K562 (cell line): Measurements from ENCODE around the gene ANAPC10. TPM values are rescaled to one million over a fixed set of nuclear protein-coding genes. Genes with fewer than 3 reads are reported as not detected.

Source experiments
- ATAC-seq: fragments of 200-7000 bp; cut with Tn5 transposase; 3 replicates; pipeline ENCODE4 v1.9.1; 2020; ENCODE audit warnings: moderate library complexity
- BruUV-seq: library from RNA; stranded (reverse); fragments of 400-500 nt; replicated peaks from 2 replicates; lab custom pipeline; 2021; lab: Mats Ljungman, UMichigan
- CTCF ChIA-PET: fragments of 300-600 bp; formaldehyde crosslinking; extraction: SDS; loops from one replicate; lab custom pipeline; 2021; ENCODE audit warnings: low intra/inter-chr PET ratio; lab: Yijun Ruan, JAX
- POLR2A ChIA-PET: fragments of 300-600, 350-650 bp; sonication (Branson Sonifier 250); formaldehyde crosslinking; extraction: SDS; loops from one replicate; lab custom pipeline; 2021; ENCODE audit warnings: antibody characterized with exemption, inconsistent platforms; lab: Yijun Ruan, JAX
- DNase-seq, 4 experiments: peaks; one replicate each; pipeline versions ENCODE4 v3.0.0 to v3.0.0-alpha.2; 2011 to 2018; ENCODE audit warnings: low spot score in 3 of 4, mixed read lengths in 3 of 4; ENCODE audit errors: extremely low read depth in 1 of 4
- FAIRE-seq: peaks from 2 replicates; lab custom pipeline; 2011; peaks lifted over from hg19 to GRCh38; lab: Jason Lieb, UNC
- H2AFZ ChIP-seq: 2 replicates; pipeline ENCODE4 v1.6.0; 2011; ENCODE audit warnings: low read depth, low read length, control low read depth, inconsistent platforms
- H3K27ac ChIP-seq: fragments of 200-600 bp; 3 replicates; pipeline ENCODE4 v1.8.0; 2011; ENCODE audit warnings: low read depth, mild to moderate bottlenecking, control low read depth, inconsistent platforms, low read length, moderate library complexity, mixed read lengths; ENCODE audit errors: extremely low read depth
- H3K27me3 ChIP-seq, 2 experiments: fragments of 300-600 bp in 1 of 2; 2 replicates in 1 of 2; 3 replicates in 1 of 2; pipeline versions ENCODE4 v1.6.0 to v1.8.0; 2011; ENCODE audit warnings: inconsistent platforms in 2 of 2, low read length in 2 of 2, mild to moderate bottlenecking in 1 of 2, mixed read lengths in 1 of 2, moderate library complexity in 1 of 2; ENCODE audit not compliant: control insufficient read depth in 2 of 2, insufficient read depth in 2 of 2
- H3K36me3 ChIP-seq: fragments of 300-600 bp; 3 replicates; pipeline ENCODE4 v1.8.0; 2011; ENCODE audit warnings: mild to moderate bottlenecking, low read length, inconsistent platforms; ENCODE audit not compliant: control insufficient read depth, insufficient read depth
- H3K4me1 ChIP-seq, 2 experiments: fragments of 200-600 bp in 1 of 2; replicated peaks in 1 of 2; 2 replicates in 1 of 2; 3 replicates in 1 of 2; pipeline versions ENCODE4 v1.5.1 to v1.8.0; 2011; ENCODE audit warnings: inconsistent platforms in 2 of 2, low read length in 2 of 2, mild to moderate bottlenecking in 1 of 2, mixed read lengths in 1 of 2, moderate library complexity in 1 of 2; ENCODE audit not compliant: control insufficient read depth in 2 of 2, insufficient read depth in 2 of 2
- H3K4me2 ChIP-seq: 2 replicates; pipeline ENCODE4 v1.6.1; 2011; ENCODE audit warnings: low read length, control low read depth, inconsistent platforms, mixed read lengths; ENCODE audit not compliant: insufficient read depth
- H3K4me3 ChIP-seq: fragments of 200-600 bp; sonication (generic), shearing (Covaris generic); 2 replicates; pipeline ENCODE4 v1.5.1; 2016; ENCODE audit warnings: control low read depth, inconsistent platforms
- H3K79me2 ChIP-seq: fragments of 200-600 bp; 3 replicates; pipeline ENCODE4 v1.8.0; 2011; ENCODE audit warnings: low read length, inconsistent platforms; ENCODE audit not compliant: control insufficient read depth, insufficient read depth
- H3K9ac ChIP-seq, 2 experiments: 2 replicates each; pipeline versions ENCODE4 v1.6.0 to v1.6.1; 2011; ENCODE audit warnings: low read depth in 2 of 2, low read length in 2 of 2, control low read depth in 1 of 2, inconsistent platforms in 1 of 2, mild to moderate bottlenecking in 1 of 2, mixed read lengths in 1 of 2; ENCODE audit not compliant: insufficient read depth in 1 of 2
- H3K9me1 ChIP-seq: one replicate; pipeline ENCODE4 v1.6.0; 2011; ENCODE audit warnings: inconsistent platforms, mild to moderate bottlenecking, low read length, moderate library complexity; ENCODE audit not compliant: control insufficient read depth, insufficient read depth
- H3K9me3 ChIP-seq: replicated peaks from 2 replicates; pipeline ENCODE4 v1.5.1; 2011; ENCODE audit warnings: low read depth, low read length, inconsistent platforms; ENCODE audit not compliant: control insufficient read depth, insufficient read depth
- H4K20me1 ChIP-seq: replicated peaks from 2 replicates; pipeline ENCODE4 v1.6.1; 2011; ENCODE audit warnings: low read length, inconsistent platforms, mixed read lengths; ENCODE audit not compliant: control insufficient read depth, insufficient read depth
- DACH1 ChIP-seq: fragments of 450-650 bp; IDR thresholded peaks from 2 replicates; pipeline ENCODE4 v1.6.1; 2018; ENCODE audit not compliant: partially characterized antibody
- DMBX1 ChIP-seq: fragments of 250-450 bp; sonication (Bioruptor Pico); IDR thresholded peaks from 2 replicates; pipeline ENCODE4 v1.8.0; 2022; ENCODE audit warnings: inconsistent platforms, mild to moderate bottlenecking, moderate library complexity, borderline replicate concordance
- PML ChIP-seq: IDR thresholded peaks from 2 replicates; pipeline ENCODE4 v1.6.1; 2012; ENCODE audit warnings: low read length, inconsistent platforms
- XRCC3 ChIP-seq: fragments of 450-650 bp; IDR thresholded peaks from 2 replicates; pipeline ENCODE4 v1.6.1; 2017; ENCODE audit warnings: mild to moderate bottlenecking, moderate library complexity
- ZBTB33 ChIP-seq: sonication (generic); formaldehyde crosslinking; IDR thresholded peaks from 2 replicates; pipeline ENCODE4 v1.8.1; 2023; ENCODE audit warnings: mild to moderate bottlenecking, missing genetic modification reagents
- ZNF318 ChIP-seq, 2 experiments: fragments of 450-650 bp; IDR thresholded peaks; 2 replicates each; pipeline ENCODE4 v1.6.1; 2016; ENCODE audit warnings: mild to moderate bottlenecking in 2 of 2, borderline replicate concordance in 1 of 2, low read depth in 1 of 2, moderate library complexity in 1 of 2
- ZNF785 ChIP-seq: fragments of 250-450 bp; sonication (Bioruptor Pico); IDR thresholded peaks from 2 replicates; pipeline ENCODE4 v1.4.0; 2020; ENCODE audit warnings: mild to moderate bottlenecking
- WGBS: fragments of 100-300 bp; shearing (Covaris generic); methylation state at CpG from one replicate; pipeline ENCODE4 v1.1.6; 2016; ENCODE audit warnings: low coverage, mixed read lengths; ENCODE audit not compliant: insufficient coverage; ENCODE audit errors: missing lambda C conversion rate; 5-methylcytosine and 5-hydroxymethylcytosine counted together
- in situ Hi-C: fragments of 300-500 bp; cut with MboI; formaldehyde crosslinking; loops from 4 replicates; pipeline ENCODE4 v1.15.0; 2018; ENCODE audit warnings: inconsistent platforms, mixed read lengths
- intact Hi-C: fragments of 100-400 bp; cut with micrococcal nuclease; formaldehyde crosslinking; loops from 2 replicates; pipeline ENCODE4 v1.14.2; 2022
- polyA plus RNA-seq, 8 experiments: library from polyadenylated mRNA; depleted of rRNA in 4 of 8; stranded (reverse) in 5 of 8; unstranded in 3 of 8; fragments of >200 nt; fragmentation: Nextera tagmentation in 2 of 8; fragmentation: Illumina TruSeq in 1 of 8; extraction: Ambion mirVana in 2 of 8; extraction: Trizol in 1 of 8; gene quantifications; 2 replicates each; pipeline versions ENCODE4 v1.2.1 to v1.2.3, GENCODE V29; 2011 to 2014; ENCODE audit warnings: inconsistent platforms in 1 of 8, missing spikeins in 1 of 8
- total RNA-seq, 7 experiments: library from RNA; depleted of rRNA in 6 of 7; stranded (reverse); fragments of >200 nt in 6 of 7; fragmentation: Illumina TruSeq in 2 of 7; extraction: Trizol in 2 of 7; gene quantifications; 2 replicates each; pipeline versions ENCODE4 v1.2.1 to v1.2.3, GENCODE V29; 2011 to 2021; ENCODE audit warnings: low replicate concordance in 1 of 7
- TF ChIP-seq, protein P1 (sequence below): sonication (generic); formaldehyde crosslinking; IDR thresholded peaks from 2 replicates; pipeline ENCODE4 v1.4.0; 2020; ENCODE audit warnings: mild to moderate bottlenecking, missing genetic modification reagents

The ANAPC10 gene
- total and polyA plus RNA-seq, 9 of the 15 experiments (the other 6 are each of a cell fraction or from before 2014, with no cell fraction given) = 31.0 to 96.2 (median 60.3) TPM

- peak overlapping the region; percentile 97 to 99 for H3K9ac ChIP-seq
- no peak for TF ChIP-seq DACH1
- TF ChIP-seq XRCC3 = no peak
- TF ChIP-seq ZNF785 = no peak
- TF ChIP-seq ZNF318 (IDR thresholded peaks at IDR 0.05; ENCODE audit: borderline replicate concordance in 1 of 2, low read depth in 1 of 2) = no peak
- TF ChIP-seq ZBTB33 = 0 out of 2 replicates have a peak, but pooled peaks have one; percentile 2
- TF ChIP-seq PML = no peak
- TF ChIP-seq, protein P1, sequence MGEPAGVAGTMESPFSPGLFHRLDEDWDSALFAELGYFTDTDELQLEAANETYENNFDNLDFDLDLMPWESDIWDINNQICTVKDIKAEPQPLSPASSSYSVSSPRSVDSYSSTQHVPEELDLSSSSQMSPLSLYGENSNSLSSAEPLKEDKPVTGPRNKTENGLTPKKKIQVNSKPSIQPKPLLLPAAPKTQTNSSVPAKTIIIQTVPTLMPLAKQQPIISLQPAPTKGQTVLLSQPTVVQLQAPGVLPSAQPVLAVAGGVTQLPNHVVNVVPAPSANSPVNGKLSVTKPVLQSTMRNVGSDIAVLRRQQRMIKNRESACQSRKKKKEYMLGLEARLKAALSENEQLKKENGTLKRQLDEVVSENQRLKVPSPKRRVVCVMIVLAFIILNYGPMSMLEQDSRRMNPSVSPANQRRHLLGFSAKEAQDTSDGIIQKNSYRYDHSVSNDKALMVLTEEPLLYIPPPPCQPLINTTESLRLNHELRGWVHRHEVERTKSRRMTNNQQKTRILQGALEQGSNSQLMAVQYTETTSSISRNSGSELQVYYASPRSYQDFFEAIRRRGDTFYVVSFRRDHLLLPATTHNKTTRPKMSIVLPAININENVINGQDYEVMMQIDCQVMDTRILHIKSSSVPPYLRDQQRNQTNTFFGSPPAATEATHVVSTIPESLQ (CRISPR knock-in tag) = 0 out of 2 replicates have a peak, but pooled peaks have one; percentile 47
- TF ChIP-seq DMBX1 = no peak
- POLR2A ChIA-PET = interaction anchor here (0.6 to 2.2 kb wide), 8 partner anchors 11 to 607 kb away, joined by 3 to 10 read pairs (median 3); no protein-coding TSS in a partner anchor
- no peaks in the 10 kb centered on the region for H3K27me3 ChIP-seq
- peak overlapping the region; percentile 100 for H2AFZ ChIP-seq
- peak overlapping the region; percentile 99 for H3K4me2 ChIP-seq
- intact Hi-C loops (no loop called here), in situ Hi-C loops (no loop called here)
- CTCF ChIA-PET = no interaction called here
- H4K20me1 ChIP-seq = peaks cover 14% of the 10 kb centered on the region; the same call in 1 of the 2 replicates
- DNase-seq = no peak
- no peaks in the 10 kb centered on the region for H3K9me3 ChIP-seq
- no peak for FAIRE-seq
- H3K4me3 ChIP-seq = peak overlapping the region; percentile 90
- 0% methylated on average over 10 of the region's 10 CpGs for WGBS
- H3K79me2 ChIP-seq = peaks cover 100% of the 10 kb centered on the region
- BruUV-seq = TSS peak; percentile 72
- H3K36me3 ChIP-seq = peaks cover 64% of the 10 kb centered on the region
- no peaks in the 10 kb centered on the region for H3K9me1 ChIP-seq
- no peak for ATAC-seq
- peak overlapping the region; percentile 99 for H3K27ac ChIP-seq
- peaks cover 9 to 19% of the 10 kb centered on the region in 2 experiments; a peak in 3 of 5 replicates for H3K4me1 ChIP-seq
Observed at GRCh38 chr4:145097331-145097820, 620 bp downstream of the ANAPC10 start.
